AG04450 (cell line): ENCODE results near the gene USP10. TPM values are rescaled to one million over a fixed set of nuclear protein-coding genes. Genes with fewer than 3 reads are reported as not detected.

Experiments used
- CTCF ChIA-PET: fragments of 300-600, 350-600 bp; formaldehyde crosslinking; extraction: SDS; loops from one replicate; lab custom pipeline; 2022; ENCODE audit warnings: antibody characterized with exemption, inconsistent platforms; lab: Charles Lee
- POLR2A ChIA-PET: fragments of 350-600 bp; formaldehyde crosslinking; extraction: SDS; loops from one replicate; lab custom pipeline; 2021; ENCODE audit warnings: antibody characterized with exemption, inconsistent platforms; lab: Yijun Ruan, JAX
- DNase-seq: peaks from one replicate; pipeline ENCODE4 v3.0.0-alpha.2; 2011; ENCODE audit warnings: low read depth, low spot score
- H3K27ac ChIP-seq: one replicate; pipeline ENCODE4 v1.5.1; 2012; ENCODE audit warnings: low read depth, low read length, control low read depth
- H3K27me3 ChIP-seq: one replicate; pipeline ENCODE4 v1.6.0; 2012; ENCODE audit warnings: low read length; ENCODE audit not compliant: control insufficient read depth, insufficient read depth
- H3K4me3 ChIP-seq: 2 replicates; pipeline ENCODE4 v1.5.1; 2011; ENCODE audit warnings: mild to moderate bottlenecking, low read depth, low read length, control low read depth
- H3K9me3 ChIP-seq: 2 replicates; pipeline ENCODE4 v1.5.1; 2012; ENCODE audit warnings: low read length; ENCODE audit not compliant: control insufficient read depth, insufficient read depth
- polyA plus RNA-seq: library from polyadenylated mRNA; depleted of rRNA; stranded (reverse); fragments of >200 nt; gene quantifications from 2 replicates; pipeline ENCODE4 v1.2.3, GENCODE V29; 2011
- TF ChIP-seq, protein P1 (sequence below): IDR thresholded peaks from 2 replicates; pipeline ENCODE4 v1.5.1; 2011; ENCODE audit warnings: low read depth, low read length, control low read depth, inconsistent platforms

The USP10 gene
- polyA plus RNA-seq, 1 experiment: 54.9 TPM

DNA sequence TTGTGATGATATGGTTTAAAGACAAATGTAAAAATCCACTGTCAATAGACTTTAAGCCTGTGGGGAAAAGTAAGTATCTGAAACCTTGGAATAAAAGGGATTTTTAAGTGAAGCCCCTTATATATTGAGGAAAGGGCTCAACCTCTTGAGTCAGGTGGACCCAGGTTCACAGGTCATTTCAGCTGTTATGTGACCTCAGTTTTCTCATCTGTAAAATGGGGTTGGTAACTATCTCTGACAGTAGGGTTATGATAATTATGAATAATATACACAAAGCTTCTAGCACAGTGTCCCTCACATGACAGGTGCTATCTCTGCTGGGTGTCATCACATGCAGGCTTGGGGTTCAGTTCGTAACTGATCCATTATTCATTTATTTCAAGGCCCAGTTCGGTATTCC lies 57.0 kb downstream of the USP10 start:
- ChIA-PET CTCF (interaction anchor here (0.9 to 6.1 kb wide), 5 partner anchors 12 to 214 kb away, joined by 3 to 186 read pairs (median 3); no protein-coding TSS in a partner anchor), POLR2A (interaction anchor here (0.7 kb wide), 1 partner anchor 138 kb away, joined by 3 read pairs; no protein-coding TSS in a partner anchor)
- Histone ChIP-seq H3K27me3 (no peaks in the 10 kb centered on the region), H3K9me3 (no peaks in the 10 kb centered on the region), H3K27ac (no peak overlapping the region), H3K4me3 (no peak overlapping the region)
- DNase-seq: no peak
- TF ChIP-seq, protein P1, sequence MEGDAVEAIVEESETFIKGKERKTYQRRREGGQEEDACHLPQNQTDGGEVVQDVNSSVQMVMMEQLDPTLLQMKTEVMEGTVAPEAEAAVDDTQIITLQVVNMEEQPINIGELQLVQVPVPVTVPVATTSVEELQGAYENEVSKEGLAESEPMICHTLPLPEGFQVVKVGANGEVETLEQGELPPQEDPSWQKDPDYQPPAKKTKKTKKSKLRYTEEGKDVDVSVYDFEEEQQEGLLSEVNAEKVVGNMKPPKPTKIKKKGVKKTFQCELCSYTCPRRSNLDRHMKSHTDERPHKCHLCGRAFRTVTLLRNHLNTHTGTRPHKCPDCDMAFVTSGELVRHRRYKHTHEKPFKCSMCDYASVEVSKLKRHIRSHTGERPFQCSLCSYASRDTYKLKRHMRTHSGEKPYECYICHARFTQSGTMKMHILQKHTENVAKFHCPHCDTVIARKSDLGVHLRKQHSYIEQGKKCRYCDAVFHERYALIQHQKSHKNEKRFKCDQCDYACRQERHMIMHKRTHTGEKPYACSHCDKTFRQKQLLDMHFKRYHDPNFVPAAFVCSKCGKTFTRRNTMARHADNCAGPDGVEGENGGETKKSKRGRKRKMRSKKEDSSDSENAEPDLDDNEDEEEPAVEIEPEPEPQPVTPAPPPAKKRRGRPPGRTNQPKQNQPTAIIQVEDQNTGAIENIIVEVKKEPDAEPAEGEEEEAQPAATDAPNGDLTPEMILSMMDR: no peak

GRCh38 chr16:84758627-84759026 lies 58.8 kb downstream of the USP10 start:
- TF ChIP-seq, protein P1: no peak
- Histone ChIP-seq H3K9me3 (no peaks in the 10 kb centered on the region), H3K27me3 (no peaks in the 10 kb centered on the region), H3K27ac (no peak overlapping the region), H3K4me3 (no peak overlapping the region)
- CTCF ChIA-PET: interaction anchor here (0.6 to 2.4 kb wide), 4 partner anchors 136 to 212 kb away, joined by 3 to 19 read pairs (median 8); no protein-coding TSS in a partner anchor
- POLR2A ChIA-PET: interaction anchor here (1.2 kb wide), 1 partner anchor 61 kb away, joined by 7 read pairs; the partner anchor contains the start of gene CRISPLD2
- no peak for DNase-seq

DNA sequence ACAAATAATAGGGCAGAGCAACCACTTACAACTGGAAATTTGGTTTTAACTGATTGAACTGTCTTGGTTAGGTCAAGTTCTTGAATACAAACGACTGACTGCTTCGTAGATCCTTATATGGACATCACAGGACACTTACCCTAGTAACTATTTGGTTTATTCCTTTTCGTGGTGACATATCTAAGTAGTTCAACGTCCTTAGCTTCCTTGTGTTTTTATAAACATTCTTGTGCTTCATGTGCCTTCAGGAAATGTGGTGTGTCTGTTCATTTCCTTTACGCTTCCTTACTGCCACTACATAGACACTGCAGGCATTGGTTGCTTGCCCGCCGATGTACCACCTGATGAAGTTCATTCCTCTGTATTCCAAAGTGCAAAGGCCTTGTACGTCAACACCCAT lies 59.3 kb downstream of the USP10 start:
- Histone ChIP-seq H3K27me3 (no peaks in the 10 kb centered on the region), H3K27ac (no peak overlapping the region), H3K4me3 (no peak overlapping the region), H3K9me3 (no peaks in the 10 kb centered on the region)
- no peak for DNase-seq
- ChIA-PET POLR2A (interaction anchor here (1.2 kb wide), 1 partner anchor 61 kb away, joined by 7 read pairs; the partner anchor contains the start of gene CRISPLD2), CTCF (interaction anchor here (0.6 to 2.4 kb wide), 4 partner anchors 136 to 212 kb away, joined by 3 to 19 read pairs (median 8); no protein-coding TSS in a partner anchor)
- TF ChIP-seq, protein P1: no peak

- Histone ChIP-seq H3K27me3 (no peaks in the 10 kb centered on the region), H3K9me3 (no peaks in the 10 kb centered on the region), H3K4me3 (no peak overlapping the region), H3K27ac (no peak overlapping the region)
- CTCF ChIA-PET: interaction anchor here (0.6 to 2.4 kb wide), 8 partner anchors 21 to 211 kb away, joined by 3 to 19 read pairs (median 6); no protein-coding TSS in a partner anchor
- TF ChIP-seq, protein P1: no peak
- POLR2A ChIA-PET: no interaction called here
- no peak for DNase-seq
Measured at GRCh38 chr16:84759906-84760305, 60.1 kb downstream of the USP10 start.
